ENCODE data around the gene CACNG7. TPM values are rescaled to one million over a fixed set of nuclear protein-coding genes. Genes with fewer than 3 reads are reported as not detected.

CACNG7 gene
- total and polyA plus RNA-seq, 4 donors = not detected

DNA sequence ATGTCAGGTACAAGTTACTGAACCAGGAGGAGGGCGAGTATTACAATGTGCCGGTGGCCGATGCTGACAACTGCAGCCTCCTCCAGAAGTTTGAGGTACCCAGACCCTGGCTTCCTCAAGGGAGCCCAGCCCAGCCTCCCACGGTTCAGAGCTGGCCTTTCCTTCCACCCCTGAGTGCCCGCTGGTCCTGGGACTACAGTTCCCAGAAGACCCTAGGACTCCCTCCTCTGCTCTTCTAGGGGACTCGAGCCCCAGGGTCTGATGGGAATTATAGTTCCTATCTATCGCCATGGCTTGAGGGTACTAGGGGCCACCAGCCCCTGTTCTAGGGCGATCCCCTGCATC lies 16.1 kb upstream of the CACNG7 start:
- TF ChIP-seq YY1 (IDR thresholded peaks at IDR 0.05) (no peak), GABPA (IDR thresholded peaks at IDR 0.05 in 1 of 2, conservative IDR thresholded peaks at IDR 0.05 in 1 of 2) (no peak), NR2F2 (IDR thresholded peaks at IDR 0.05) (no peak), FOXA2 (IDR thresholded peaks at IDR 0.05) (no peak), FOXA1 (IDR thresholded peaks at IDR 0.05) (no peak), HNF4A (conservative IDR thresholded peaks at IDR 0.05) (no peak), RAD21 (IDR thresholded peaks at IDR 0.05) (no peak)
- TF ChIP-seq, protein P1, sequence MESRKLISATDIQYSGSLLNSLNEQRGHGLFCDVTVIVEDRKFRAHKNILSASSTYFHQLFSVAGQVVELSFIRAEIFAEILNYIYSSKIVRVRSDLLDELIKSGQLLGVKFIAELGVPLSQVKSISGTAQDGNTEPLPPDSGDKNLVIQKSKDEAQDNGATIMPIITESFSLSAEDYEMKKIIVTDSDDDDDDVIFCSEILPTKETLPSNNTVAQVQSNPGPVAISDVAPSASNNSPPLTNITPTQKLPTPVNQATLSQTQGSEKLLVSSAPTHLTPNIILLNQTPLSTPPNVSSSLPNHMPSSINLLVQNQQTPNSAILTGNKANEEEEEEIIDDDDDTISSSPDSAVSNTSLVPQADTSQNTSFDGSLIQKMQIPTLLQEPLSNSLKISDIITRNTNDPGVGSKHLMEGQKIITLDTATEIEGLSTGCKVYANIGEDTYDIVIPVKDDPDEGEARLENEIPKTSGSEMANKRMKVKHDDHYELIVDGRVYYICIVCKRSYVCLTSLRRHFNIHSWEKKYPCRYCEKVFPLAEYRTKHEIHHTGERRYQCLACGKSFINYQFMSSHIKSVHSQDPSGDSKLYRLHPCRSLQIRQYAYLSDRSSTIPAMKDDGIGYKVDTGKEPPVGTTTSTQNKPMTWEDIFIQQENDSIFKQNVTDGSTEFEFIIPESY (IDR thresholded peaks at IDR 0.05) = no peak
- 57% methylated on average over 8 of the region's 8 CpGs for WGBS
- no peak overlapping the region for H3K27ac ChIP-seq (ENCODE audit: low read depth in 1 of 2, low read length in 2 of 2)
- no peaks in the 10 kb centered on the region for H3K4me1 ChIP-seq (ENCODE audit: control insufficient read depth in 4 of 4, insufficient read depth in 4 of 4, low read length in 3 of 4)
- H3K4me3 ChIP-seq (ENCODE audit: low read depth in 1 of 3, low read length in 3 of 3) = no peak overlapping the region
- no peaks in the 10 kb centered on the region for H3K36me3 ChIP-seq (ENCODE audit: control insufficient read depth in 4 of 4, insufficient read depth in 3 of 4, low read depth in 1 of 4, low read length in 3 of 4)
- peaks cover 0 to 1% (median 0%) of the 10 kb centered on the region in 4 donors for H3K9me3 ChIP-seq (ENCODE audit: control insufficient read depth in 4 of 4, low read length in 3 of 4)
- no peak overlapping the region for H3K9ac ChIP-seq (ENCODE audit: low read depth in 1 of 2, low read length in 2 of 2)
- DNase-seq (ENCODE audit: low spot score) = no peak
- peaks cover 0 to 6% (median 1%) of the 10 kb centered on the region in 4 donors for H3K27me3 ChIP-seq (ENCODE audit: control insufficient read depth in 4 of 4, insufficient read depth in 4 of 4, low read length in 3 of 4)

DNA sequence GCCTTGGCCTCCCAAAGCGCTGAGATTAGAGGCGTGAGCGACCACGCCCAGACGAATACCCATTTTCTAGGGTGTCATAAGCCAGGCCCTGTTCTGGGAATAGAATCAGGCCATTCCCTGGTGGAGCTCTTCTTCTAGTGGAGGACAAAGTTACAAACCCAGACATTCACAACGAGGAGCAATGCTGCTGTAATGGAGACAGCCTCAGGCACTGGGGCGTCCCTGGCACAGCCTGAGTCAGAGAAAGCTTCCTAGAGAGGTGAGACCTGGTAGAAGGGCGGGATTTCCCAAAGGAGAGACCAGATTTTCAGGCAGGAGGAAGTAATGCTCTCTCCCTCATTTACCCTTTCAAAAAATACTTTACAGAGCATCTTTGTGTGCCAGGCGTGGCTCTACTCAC lies 14.4 kb upstream of the CACNG7 start:
- no peak for DNase-seq (ENCODE audit: low spot score)
- Histone ChIP-seq H3K9me3 (ENCODE audit: control insufficient read depth in 4 of 4, low read length in 3 of 4) (peaks cover 0 to 1% (median 0%) of the 10 kb centered on the region in 4 donors), H3K27me3 (ENCODE audit: control insufficient read depth in 4 of 4, insufficient read depth in 4 of 4, low read length in 3 of 4) (peaks cover 0 to 9% (median 1%) of the 10 kb centered on the region in 4 donors), H3K27ac (ENCODE audit: low read depth in 1 of 2, low read length in 2 of 2) (no peak overlapping the region), H3K36me3 (ENCODE audit: control insufficient read depth in 4 of 4, insufficient read depth in 3 of 4, low read depth in 1 of 4, low read length in 3 of 4) (no peaks in the 10 kb centered on the region), H3K4me1 (ENCODE audit: control insufficient read depth in 4 of 4, insufficient read depth in 4 of 4, low read length in 3 of 4) (no peaks in the 10 kb centered on the region), H3K4me3 (ENCODE audit: low read depth in 1 of 3, low read length in 3 of 3) (no peak overlapping the region), H3K9ac (ENCODE audit: low read depth in 1 of 2, low read length in 2 of 2) (no peak overlapping the region)
- TF ChIP-seq RAD21 (IDR thresholded peaks at IDR 0.05) (no peak), TAF1 (conservative IDR thresholded peaks at IDR 0.05) (no peak)
- TF ChIP-seq, protein P2, sequence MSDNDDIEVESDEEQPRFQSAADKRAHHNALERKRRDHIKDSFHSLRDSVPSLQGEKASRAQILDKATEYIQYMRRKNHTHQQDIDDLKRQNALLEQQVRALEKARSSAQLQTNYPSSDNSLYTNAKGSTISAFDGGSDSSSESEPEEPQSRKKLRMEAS (IDR thresholded peaks at IDR 0.05) = no peak
- WGBS = 71% methylated on average over 9 of the region's 9 CpGs

DNA sequence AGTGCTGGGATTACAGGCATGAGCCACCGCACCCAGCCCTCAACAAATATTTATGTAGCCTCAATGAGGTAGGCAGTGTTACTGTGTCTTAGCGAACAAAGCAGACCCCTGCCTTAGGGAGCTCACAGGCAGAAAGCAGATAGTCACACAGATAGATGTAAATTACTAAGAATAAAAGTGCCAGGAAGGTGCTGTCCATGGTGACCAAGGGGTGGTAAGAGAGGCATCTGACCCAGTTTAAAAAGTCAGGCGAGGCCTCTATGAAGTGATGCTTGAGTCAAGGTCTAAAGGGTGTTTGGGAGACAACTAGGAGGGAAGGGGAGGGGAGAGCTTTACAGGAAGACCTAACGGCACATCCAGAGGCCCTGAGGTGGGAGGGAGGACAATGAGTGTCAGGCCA lies 12.4 kb upstream of the CACNG7 start:
- whole genome bisulfite sequencing = 40% methylated on average over 4 of the region's 4 CpGs
- Histone ChIP-seq H3K36me3 (ENCODE audit: control insufficient read depth in 4 of 4, insufficient read depth in 3 of 4, low read depth in 1 of 4, low read length in 3 of 4) (no peaks in the 10 kb centered on the region), H3K27me3 (ENCODE audit: control insufficient read depth in 4 of 4, insufficient read depth in 4 of 4, low read length in 3 of 4) (peaks cover 0 to 6% (median 2%) of the 10 kb centered on the region in 4 donors), H3K27ac (ENCODE audit: low read depth in 1 of 2, low read length in 2 of 2) (no peak overlapping the region), H3K4me1 (ENCODE audit: control insufficient read depth in 4 of 4, insufficient read depth in 4 of 4, low read length in 3 of 4) (no peaks in the 10 kb centered on the region), H3K9ac (ENCODE audit: low read depth in 1 of 2, low read length in 2 of 2) (no peak overlapping the region), H3K9me3 (ENCODE audit: control insufficient read depth in 4 of 4, low read length in 3 of 4) (no peaks in the 10 kb centered on the region), H3K4me3 (ENCODE audit: low read depth in 1 of 3, low read length in 3 of 3) (no peak overlapping the region)
- no peak for DNase-seq (ENCODE audit: low spot score)
- no peak for TF ChIP-seq FOXA2 (IDR thresholded peaks at IDR 0.05)
- no peak for TF ChIP-seq TAF1 (conservative IDR thresholded peaks at IDR 0.05)
- no peak for TF ChIP-seq FOXA1 (IDR thresholded peaks at IDR 0.05)
- TF ChIP-seq HNF4A (conservative IDR thresholded peaks at IDR 0.05) = no peak
- TF ChIP-seq, protein P2 (IDR thresholded peaks at IDR 0.05) = no peak
- TF ChIP-seq, protein P1 (IDR thresholded peaks at IDR 0.05) = no peak
- no peak for TF ChIP-seq NR2F2 (IDR thresholded peaks at IDR 0.05)
- no peak for TF ChIP-seq EGR1 (IDR thresholded peaks at IDR 0.05; ENCODE audit: low read depth in 2 of 2)
